ENCODE data around the gene CDCP1.

CDCP1 gene

DNA sequence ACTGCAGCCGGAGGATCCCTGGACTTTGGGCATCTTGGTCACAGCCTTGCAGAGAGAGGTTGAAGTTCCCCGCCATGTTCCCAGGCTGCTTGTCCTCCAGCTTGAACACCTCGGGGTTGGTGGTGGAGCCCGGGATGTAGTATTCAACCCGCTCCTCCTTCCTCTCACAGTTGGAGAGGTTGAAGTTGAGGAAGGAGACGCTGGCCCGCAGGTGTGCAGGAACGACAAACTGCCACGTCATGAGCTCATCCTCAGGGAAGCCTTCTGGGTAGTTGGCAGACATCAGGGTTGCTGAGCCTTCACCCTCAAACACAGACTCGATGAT is 35.7 kb downstream of the CDCP1 start:
- peak overlapping the region in 1 of 2 donors; percentile 16 for H3K27ac ChIP-seq

DNA sequence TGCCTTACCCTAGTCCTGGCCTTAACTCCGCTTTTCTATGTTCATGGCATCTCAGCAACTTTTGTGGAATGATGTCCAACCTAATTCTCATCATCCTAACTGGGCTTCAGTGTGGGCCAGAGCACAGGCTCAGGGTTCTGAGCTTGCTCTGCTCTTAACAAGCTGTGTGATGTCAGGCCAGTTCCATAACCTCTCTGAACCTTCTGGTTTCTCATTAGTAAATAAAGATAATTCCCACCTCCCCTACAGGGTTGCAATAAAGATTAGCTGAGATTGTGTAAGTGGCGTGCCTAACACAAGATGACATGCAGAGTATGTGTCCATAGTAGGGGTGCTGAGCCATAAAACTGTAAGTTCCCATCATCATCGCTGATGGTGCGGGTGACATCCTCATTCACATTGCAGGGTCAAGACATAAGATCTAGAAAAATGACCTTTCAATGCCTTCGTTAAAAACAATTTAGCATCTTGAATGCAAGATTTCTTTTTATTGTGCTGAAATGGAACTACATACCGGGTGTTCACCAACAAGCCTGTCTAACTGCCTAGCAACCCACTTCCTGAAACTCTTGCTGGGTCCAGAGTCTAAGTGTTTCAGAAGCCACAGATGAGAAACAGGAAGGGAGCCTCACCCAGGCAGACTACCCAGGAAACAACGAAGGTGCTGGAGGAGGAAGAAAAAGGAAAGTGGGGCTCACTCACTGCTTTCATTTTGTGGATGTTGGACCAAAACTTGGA is 36.2 kb downstream of the CDCP1 start:
- TF ChIP-seq, protein P1, sequence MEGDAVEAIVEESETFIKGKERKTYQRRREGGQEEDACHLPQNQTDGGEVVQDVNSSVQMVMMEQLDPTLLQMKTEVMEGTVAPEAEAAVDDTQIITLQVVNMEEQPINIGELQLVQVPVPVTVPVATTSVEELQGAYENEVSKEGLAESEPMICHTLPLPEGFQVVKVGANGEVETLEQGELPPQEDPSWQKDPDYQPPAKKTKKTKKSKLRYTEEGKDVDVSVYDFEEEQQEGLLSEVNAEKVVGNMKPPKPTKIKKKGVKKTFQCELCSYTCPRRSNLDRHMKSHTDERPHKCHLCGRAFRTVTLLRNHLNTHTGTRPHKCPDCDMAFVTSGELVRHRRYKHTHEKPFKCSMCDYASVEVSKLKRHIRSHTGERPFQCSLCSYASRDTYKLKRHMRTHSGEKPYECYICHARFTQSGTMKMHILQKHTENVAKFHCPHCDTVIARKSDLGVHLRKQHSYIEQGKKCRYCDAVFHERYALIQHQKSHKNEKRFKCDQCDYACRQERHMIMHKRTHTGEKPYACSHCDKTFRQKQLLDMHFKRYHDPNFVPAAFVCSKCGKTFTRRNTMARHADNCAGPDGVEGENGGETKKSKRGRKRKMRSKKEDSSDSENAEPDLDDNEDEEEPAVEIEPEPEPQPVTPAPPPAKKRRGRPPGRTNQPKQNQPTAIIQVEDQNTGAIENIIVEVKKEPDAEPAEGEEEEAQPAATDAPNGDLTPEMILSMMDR (IDR thresholded peaks at IDR 0.05) = no peak
- Histone ChIP-seq H3K4me3 (no peak overlapping the region), H3K27ac (no peak overlapping the region)
- no peak for DNase-seq (ENCODE audit: low spot score)

More for the DNA sequence above, 35.7 kb downstream of the CDCP1 start:
- TF ChIP-seq, protein P1 (IDR thresholded peaks at IDR 0.05) = no peak
- DNase-seq (ENCODE audit: low spot score) = no peak
- H3K4me3 ChIP-seq = no peak overlapping the region

DNA sequence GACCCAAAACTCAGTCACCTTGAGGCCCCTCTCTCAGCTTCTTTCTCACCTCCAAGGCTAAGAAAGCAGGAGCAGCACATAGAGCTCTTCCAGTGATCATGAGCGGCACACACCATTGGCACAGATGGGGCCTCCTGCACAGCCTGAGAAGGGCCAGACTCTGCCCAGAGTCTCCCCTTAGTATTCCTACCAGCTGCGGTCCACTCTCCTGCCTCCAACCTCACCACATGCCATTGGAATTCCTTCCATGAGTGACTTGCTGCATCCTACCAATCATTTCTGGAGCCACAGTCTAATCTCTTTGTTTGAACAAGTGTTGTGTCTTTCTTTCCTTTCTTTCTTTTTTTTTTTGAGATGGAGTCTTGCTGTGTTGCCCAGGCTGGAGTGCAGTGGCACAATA is 39.3 kb downstream of the CDCP1 start:
- Histone ChIP-seq H3K4me3 (no peak overlapping the region), H3K27ac (no peak overlapping the region)
- TF ChIP-seq, protein P1 (IDR thresholded peaks at IDR 0.05) = no peak
- DNase-seq (ENCODE audit: low spot score) = no peak

DNA sequence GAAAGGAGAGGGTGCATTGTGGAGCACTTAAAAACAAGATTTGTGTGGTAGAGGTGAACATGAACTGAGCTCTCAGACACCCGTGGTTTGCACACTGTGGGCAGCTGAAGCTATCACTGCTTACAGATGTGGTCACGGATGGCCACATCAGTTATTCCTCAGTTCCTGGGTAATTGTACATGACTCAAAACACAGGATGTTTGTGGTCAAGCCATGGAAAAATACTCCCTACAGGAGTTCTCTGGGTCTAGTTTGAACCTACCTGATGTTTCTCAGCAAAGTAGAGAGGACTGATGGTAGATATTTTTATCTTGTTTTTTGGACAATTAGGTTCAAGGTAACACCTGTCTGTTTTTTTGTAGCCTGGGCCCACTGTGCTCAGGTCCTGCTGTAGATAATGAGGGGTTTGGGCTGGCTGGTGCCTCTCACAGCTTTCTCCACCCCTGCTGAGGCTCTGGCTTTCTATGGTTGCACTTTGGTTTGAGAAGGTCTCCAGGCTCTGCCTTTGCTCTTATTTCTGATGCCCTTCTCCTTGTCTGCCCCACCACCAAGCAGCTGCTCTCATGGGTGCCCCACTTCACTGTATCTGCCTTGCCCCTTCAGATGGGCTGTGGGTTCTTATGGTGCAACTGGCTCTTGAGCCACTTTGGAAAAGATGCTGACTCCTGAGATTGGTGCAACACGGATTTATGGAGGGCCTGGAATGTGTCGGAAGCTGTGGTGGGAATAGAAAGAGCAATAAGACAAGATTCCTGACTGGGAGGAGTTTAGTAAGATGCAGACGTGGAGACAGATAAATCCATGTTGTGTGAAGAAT is 40.1 kb downstream of the CDCP1 start:
- no peak overlapping the region for H3K4me3 ChIP-seq
- DNase-seq (ENCODE audit: low spot score) = no peak
- TF ChIP-seq, protein P1 (IDR thresholded peaks at IDR 0.05) = no peak
- H3K27ac ChIP-seq = no peak overlapping the region

DNA sequence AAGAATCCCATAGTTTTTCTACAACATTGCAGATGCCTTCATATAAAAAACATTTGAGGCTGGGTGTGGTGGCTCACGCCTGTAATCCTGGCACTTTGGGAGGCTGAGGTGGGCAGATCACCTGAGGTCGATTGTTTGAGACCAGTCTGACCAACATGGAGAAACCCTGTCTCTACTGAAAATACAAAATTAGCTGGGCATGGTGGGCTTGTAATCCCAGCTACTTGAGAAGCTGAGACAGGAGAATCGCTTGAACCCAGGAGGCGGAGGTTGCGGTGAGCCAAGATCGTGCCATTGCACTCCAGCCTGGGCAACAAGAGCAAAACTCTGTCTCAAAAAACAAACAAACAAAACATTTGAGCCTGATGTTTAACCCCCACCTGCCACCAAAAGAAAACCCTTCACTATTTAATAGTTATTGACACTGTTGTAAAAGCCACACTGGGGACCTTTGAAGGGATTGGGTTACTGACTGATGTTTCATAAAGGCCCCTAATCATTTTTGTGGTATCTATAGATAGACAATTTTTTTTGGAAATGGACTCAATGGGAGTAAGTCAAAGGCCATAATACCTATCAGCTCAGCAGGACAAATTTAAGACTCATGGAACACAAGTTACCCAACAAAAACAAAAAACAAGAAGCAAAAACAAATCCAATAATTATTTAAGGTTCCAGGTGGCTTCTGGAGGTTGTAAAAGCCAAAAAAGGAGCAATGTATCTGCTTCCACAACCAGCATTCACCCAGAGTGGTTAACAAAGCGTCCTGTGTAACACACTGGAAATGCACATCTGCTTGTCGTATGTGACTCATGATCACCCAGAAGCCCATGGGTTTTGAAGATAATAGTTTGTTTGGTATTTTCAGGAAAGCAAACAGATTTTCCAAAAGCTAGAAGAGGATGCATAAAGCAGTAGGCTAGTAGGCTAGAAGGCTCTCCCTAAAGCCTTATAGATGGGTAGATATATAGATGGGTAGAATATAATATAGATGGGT is 41.2 kb downstream of the CDCP1 start:
- Histone ChIP-seq H3K27ac (no peak overlapping the region), H3K4me3 (no peak overlapping the region)
- DNase-seq (ENCODE audit: low spot score) = no peak
- TF ChIP-seq, protein P1 (IDR thresholded peaks at IDR 0.05) = no peak

DNA sequence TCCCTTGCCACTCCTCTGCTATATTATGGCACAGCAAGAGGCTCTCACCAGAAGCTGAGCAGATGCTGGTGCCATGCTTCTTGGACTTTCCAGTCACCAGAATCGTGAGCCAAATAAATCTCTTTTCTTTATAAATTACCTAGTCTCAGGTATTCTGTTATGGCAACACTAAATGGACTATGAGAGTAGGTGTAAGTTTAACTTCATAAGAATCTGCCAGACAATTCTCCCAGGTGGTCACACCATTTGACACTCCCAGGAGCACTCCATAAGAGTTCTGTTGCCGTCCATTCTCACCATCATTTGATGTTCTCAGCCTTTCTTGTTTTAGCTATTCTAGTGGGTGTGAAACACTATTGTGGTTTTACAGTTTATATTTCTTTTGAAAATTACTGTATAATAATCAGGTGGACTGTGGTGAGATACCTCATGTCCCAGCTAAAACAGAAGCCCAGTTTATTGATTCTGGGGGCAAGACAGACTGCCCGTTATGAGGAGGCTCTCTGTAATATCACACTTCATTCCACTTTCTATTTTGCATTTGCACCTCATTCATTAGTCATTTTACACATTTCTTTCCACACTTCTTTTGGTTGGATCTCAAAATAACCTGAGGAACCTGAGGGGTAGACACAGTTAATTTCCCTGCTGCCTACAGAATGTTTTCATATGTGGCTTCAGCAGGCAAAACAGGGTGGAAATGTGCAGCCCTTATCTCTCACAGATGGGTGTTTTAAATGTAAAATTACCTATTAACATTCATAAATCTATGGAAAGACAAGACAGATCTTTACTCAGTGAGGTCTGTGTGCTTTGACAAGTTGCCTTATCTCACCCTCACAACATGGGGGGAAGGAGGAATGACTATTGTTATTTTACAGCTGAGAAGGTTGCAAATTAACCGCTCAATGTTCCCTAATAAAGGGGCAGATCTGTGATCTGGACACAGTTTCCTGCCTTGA is 42.1 kb downstream of the CDCP1 start:
- Histone ChIP-seq H3K4me3 (no peak overlapping the region), H3K27ac (no peak overlapping the region)
- TF ChIP-seq, protein P1 (IDR thresholded peaks at IDR 0.05) = no peak

More for the DNA sequence above, 42.1 kb downstream of the CDCP1 start:
- no peak for DNase-seq (ENCODE audit: low spot score)

All from coronary artery (tissue), 2 donors.